Measurements from ENCODE around the gene EEF1AKMT4.
"Not testable (repeated sequence)": the region's sequence is repeated elsewhere in the genome, so short reads cannot be mapped to it uniquely, and the experiment has no call there.

EEF1AKMT4 gene

DNA sequence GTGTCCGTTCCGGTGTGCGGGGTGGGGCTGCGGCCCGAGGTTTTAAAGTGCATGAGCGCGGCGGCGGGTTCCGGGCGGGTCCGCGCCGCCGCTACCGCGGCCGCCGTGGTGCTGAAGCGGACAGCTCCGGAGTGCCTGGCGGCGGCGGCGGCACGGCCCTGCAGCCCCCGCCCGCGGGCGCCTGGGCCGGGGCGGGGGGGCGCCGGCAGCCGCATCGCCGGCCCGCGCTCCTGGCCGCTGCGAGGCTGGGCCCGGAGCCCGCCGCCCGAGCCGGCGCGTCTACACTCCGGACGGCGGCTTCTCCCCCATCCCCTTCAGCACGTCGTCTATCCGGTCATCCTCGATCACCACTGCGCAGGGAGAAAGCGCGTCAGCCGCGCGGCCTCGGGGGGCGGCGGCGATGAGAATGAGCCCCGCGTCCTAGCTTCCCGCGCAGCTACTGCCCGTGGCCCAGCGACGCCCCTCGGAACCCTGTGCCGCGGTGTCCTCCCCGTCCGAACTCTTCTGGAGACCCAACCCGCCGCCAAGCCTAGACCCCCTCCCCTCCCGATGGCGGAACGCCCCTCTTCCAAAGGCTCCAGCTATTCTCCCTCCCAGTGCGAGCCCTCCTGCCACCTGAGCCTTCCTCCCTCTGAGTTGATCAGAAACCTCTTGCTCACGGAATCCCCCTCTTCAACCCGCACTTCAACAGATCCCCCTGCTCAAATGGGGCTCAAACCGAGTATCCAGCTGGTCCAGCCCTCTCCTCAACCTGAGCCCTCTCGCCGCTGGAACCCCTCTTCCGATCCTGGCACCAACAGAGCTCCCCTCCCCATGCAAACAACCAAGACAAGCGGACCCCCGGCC lies 10.6 kb downstream of the EEF1AKMT4 start:
- in situ Hi-C loops (cut with MboI; ENCODE audit: low sequenced_read_pairs), result no loop called here

DNA sequence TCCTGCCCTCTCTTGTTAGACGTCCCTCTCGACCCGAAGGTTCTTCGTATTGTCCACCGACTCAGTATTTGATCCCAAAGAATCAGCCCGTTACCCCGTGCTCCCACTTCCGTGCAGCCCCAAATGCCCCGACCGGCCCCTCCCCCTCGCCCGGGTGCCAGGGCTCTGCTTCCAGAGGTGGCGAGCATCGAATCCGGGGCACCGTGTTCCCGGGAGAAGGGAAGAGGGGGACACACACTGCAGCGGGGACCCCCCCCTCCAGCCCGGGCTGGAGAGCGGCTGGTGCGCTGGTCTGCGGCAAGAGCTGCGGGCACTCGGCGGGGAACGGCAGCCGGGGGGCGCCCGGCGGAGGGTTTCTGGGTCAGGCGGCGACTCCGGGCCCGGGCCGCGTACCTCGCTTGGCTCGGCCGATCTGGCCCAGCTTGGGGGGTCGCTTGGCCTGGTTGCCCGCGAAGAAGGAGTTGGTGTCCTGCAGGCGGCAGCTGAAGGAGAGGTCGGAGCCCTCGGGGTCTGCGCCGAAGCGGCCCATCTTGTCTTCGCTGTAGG lies 11.3 kb downstream of the EEF1AKMT4 start:
- in situ Hi-C loops (cut with MboI; ENCODE audit: low sequenced_read_pairs), result no loop called here

DNA sequence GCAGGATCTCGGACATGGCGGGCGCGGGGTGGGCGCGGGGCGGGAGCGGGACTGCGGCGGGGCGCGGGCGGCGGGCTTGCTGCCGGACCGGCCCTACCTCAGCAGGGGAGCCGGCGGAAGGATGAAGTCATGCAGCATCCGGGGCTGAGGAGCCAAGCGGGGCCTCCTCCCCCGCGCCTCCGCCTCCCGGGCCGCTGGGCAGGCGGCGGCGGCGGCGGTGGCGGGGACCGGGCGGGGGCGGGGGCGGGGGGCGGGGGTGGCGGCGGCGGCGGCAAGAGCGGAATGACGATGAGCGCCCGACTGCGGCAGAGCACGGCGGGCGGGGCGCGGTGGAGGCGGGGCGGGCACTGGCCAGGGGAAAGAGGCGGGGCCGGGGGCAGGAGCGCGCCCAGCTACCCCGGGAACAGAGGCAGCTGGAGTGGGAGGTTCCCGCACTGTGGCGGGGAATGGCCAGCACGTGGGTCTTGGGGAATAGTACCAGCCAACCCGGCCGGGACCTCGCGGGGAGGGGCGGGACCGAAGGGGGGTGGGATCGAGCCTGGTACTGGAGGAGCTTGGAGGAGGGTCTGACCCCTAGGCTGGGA lies 11.9 kb downstream of the EEF1AKMT4 start, which contains the start of gene CAMK2N2:
TSS of gene CAMK2N2 (minus strand) at position 284 of the 584 bp plus-strand sequence. CDS start at position 16, 268 bp downstream.
- in situ Hi-C loops (cut with MboI; ENCODE audit: low sequenced_read_pairs), result no loop called here

DNA sequence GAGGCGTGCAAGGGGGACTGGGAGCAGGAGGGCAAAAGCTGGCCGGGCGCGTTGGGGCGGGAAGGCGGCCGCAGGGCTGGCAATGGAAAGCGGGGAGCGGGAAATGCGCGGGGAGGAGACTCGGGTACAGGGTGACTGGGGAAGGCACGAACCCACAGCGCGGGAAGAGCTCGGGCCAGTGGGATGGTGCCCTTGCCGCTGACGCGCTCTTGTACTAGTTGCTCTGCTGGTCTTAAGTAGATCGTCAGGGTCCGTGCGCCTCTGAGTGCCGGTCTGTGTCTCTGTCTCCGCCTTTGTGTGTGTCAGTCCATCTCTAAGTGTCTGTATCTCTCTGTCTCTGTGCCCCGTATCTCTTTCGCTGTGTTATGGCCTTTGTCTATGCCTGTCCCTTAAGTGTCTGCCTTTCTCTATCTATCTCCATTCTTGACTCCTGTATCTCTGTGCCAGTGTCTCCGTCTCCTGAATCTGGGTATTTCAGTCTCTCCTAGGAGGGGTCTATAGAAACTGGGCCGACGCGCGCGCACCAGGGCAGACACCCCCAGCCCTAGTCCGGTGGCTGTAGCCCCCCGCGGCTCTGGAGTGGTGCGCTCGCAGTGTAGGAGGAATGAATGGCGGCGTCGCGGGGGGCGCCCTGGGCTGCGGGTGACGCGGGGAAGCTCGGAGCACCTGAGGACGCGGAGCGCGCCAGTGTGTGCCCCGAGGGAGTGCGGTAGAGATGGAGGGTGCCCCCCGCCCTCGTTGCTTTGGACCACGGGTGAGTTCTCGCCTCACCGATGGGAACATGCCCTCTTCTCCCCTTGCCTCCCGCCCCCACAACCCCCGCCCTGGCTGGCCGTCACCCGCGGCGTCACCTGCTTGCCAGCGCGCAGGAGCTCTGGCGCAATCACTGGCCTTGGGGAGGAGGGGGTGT lies 12.6 kb downstream of the EEF1AKMT4 start:
- in situ Hi-C loops (cut with MboI; ENCODE audit: low sequenced_read_pairs), result no loop called here

DNA sequence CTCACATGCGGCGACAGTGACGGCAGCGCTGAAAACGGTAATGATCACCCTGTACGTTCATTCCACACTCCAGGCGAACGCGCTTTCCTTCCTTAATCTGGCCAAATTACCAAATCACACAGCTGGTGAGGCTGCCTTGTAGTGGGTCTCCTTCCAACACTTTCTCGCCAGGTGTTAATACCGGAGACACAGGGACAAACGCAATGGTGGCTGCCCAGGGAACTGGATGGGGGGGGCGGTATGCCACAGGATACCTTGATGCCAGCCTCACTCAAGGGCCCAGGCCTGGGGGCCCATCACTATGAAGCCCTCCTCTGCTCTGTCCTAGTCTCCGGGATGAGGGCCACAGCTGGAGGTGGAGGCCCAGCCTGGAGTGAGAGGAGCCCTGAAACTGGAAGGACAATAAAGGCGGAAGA lies 13.3 kb downstream of the EEF1AKMT4 start:
- in situ Hi-C loops (cut with MboI; ENCODE audit: low sequenced_read_pairs), result no loop called here

DNA sequence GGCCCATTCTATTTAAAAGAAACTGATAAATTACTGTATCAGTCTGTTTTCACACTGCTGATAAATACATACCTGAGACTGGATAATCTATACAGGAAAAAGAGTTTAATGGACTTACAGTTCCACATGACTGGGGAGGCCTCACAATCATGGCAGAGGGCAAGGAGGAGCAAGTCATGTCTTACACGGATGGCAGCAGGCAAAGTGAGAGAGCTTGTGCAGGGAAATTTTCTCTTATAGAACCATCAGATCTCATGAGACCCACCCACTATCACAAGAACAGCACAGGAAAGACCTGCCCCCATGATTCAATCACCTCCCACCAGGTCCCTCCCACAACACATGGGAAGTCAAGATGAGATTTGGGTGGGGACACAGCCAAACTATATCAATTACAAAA lies 17.8 kb downstream of the EEF1AKMT4 start:
- in situ Hi-C loops (cut with MboI; ENCODE audit: low sequenced_read_pairs), result not testable (repeated sequence)

DNA sequence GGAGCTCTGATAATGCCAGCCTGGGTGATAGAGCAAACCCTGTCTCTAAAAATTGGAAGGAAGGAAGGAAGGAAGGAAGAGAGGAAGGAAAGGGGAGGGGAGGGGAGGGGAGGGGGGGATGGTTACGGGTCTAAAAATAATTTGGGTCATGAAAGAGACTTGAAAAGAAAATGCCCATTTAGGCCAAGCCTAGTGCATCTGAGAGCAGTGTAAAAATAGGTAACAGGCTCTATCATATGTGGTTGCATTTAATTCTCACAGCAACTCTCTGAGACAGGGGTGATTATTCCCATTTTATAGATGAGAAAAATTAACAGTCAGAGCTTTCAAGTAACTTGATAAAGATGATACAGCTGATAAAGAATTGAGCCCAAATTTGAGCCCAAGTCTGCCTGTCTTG lies 22.8 kb downstream of the EEF1AKMT4 start:
- in situ Hi-C loops (cut with MboI; ENCODE audit: low sequenced_read_pairs), result no loop called here

DNA sequence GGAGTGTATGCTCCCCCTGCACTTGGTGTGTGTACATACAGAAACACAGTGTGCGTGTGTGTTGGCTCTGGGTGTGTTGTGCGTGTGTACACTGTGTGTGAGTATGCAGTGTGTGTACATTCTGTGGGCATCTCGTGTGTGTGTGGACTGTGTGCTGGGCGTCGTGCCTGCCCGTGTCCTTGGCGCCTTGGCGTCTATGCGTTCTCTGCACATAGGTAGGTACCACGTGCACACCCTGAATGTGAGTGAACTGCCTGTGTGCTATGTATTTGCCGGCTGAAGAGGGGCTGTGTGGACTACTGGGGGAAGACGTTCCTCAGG lies 25.9 kb downstream of the EEF1AKMT4 start:
- in situ Hi-C loops (cut with MboI; ENCODE audit: low sequenced_read_pairs), result loop anchor here (25.0 kb wide), 1 partner anchor 813 kb away; no protein-coding TSS in a partner anchor

DNA sequence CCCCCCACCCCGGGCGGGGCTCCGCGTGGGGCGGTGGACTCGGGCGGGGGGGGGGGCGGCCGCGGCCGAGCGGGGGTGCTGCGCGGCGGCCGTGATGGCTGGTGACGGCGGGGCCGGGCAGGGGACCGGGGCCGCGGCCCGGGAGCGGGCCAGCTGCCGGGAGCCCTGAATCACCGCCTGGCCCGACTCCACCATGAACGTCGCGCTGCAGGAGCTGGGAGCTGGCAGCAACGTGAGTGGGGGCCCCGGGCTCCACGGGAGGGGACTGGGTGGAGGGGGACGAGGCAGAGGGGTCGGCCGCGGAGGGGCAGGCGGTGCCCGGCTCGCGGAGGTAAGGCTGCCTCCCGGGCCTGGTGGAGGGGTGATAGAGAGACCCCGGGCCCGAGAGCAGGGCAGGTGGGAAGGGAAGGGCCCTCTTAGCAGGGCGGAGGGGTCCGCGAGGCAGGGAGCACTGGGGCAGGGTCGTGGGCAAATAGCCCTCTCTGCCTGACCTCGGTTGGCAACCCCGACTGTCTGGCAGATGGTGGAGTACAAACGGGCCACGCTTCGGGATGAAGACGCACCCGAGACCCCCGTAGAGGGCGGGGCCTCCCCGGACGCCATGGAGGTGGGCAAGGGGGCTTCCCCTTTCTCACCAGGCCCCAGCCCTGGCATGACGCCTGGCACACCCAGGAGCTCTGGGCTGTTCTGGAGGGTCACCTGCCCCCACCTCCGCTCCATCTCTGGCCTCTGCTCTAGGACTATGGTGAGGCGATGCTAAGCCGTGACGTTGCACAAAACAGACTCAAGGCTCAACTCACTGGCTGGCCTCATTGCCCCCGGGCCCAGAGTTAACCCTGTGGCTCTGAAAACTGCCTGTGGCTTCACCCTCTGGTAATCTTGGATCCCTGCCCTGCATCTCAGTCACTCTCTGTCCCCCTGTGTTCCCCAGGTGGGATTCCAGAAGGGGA lies 26.8 kb downstream of the EEF1AKMT4 start, which contains the start of gene ECE2:
TSS of gene ECE2 (plus strand) at position 62 of the 950 bp plus-strand sequence. CDS start at position 194, 132 bp downstream.
- in situ Hi-C loops (cut with MboI; ENCODE audit: low sequenced_read_pairs), result loop anchor here (25.0 kb wide), 1 partner anchor 814 kb away; no protein-coding TSS in a partner anchor

DNA sequence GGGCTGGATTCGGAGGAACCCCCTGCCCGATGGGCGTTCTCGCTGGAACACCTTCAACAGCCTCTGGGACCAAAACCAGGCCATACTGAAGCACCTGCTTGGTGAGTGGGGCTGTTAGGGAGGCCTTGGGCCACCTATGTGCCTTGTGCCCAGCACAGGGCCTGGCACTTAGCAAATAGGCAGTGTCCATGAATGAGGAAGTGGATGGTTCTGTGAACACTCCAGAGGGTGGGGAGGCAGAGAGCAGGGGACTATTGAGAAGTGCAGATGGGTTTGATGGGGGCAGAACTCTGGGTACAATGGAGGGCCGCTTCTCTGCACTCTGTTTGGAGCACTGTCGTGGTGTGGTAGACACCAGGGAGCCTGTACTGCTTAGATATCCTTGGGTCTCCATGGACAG lies 27.9 kb downstream of the EEF1AKMT4 start:
- in situ Hi-C loops (cut with MboI; ENCODE audit: low sequenced_read_pairs), result loop anchor here (25.0 kb wide), 1 partner anchor 815 kb away; no protein-coding TSS in a partner anchor

DNA sequence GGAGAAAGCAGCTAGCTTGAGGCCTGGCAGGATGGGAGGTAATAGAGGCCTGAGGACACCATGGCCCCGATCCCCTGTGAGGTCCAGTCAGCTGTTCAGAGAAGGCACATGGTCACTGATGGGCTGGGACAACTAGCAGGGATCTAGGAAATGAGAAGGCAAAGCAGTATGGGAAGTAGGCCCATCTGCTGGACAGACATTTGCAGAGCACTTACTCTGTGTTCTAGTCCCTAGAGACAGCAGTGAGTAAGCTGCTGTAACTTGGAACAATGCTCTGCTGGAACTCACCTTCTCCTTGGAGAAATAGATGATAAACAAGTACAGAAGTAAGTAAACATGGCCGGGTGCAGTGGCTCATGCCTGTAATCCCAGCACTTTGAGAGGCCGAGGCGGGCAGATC lies 33.5 kb downstream of the EEF1AKMT4 start:
- in situ Hi-C loops (cut with MboI; ENCODE audit: low sequenced_read_pairs), result loop anchor here (10.0 to 25.0 kb wide), 2 partner anchors 388 to 821 kb away; no protein-coding TSS in a partner anchor

DNA sequence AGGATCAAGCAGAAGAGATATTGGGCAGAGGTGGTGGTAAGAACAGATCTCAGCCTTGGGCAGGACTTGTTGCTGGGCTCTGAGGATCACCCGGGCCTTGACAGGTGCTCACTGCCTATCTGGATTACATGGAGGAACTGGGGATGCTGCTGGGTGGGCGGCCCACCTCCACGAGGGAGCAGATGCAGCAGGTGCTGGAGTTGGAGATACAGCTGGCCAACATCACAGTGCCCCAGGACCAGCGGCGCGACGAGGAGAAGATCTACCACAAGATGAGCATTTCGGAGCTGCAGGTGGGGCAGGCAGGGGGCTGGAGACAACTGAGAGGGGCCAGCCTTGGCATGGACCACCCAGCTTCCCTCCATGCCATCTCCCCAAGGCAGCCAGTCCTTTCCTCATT lies 34.2 kb downstream of the EEF1AKMT4 start:
- in situ Hi-C loops (cut with MboI; ENCODE audit: low sequenced_read_pairs), result loop anchor here (10.0 to 25.0 kb wide), 2 partner anchors 389 to 821 kb away; no protein-coding TSS in a partner anchor

DNA sequence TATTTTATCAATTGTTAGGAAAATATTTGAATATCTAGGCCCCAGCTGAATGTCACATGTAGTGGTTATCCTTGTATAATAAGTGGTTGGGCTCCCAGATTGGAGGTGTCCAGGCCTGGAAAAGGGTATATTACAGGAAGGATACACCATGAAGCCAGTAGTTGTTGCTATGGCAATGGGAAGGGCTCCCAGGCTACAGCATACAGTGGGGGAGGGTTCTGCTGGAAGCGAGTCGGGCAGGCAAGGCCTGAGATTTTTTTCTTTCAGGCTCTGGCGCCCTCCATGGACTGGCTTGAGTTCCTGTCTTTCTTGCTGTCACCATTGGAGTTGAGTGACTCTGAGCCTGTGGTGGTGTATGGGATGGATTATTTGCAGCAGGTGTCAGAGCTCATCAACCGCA lies 35.2 kb downstream of the EEF1AKMT4 start:
- in situ Hi-C loops (cut with MboI; ENCODE audit: low sequenced_read_pairs), result loop anchor here (10.0 to 25.0 kb wide), 2 partner anchors 390 to 822 kb away; no protein-coding TSS in a partner anchor

DNA sequence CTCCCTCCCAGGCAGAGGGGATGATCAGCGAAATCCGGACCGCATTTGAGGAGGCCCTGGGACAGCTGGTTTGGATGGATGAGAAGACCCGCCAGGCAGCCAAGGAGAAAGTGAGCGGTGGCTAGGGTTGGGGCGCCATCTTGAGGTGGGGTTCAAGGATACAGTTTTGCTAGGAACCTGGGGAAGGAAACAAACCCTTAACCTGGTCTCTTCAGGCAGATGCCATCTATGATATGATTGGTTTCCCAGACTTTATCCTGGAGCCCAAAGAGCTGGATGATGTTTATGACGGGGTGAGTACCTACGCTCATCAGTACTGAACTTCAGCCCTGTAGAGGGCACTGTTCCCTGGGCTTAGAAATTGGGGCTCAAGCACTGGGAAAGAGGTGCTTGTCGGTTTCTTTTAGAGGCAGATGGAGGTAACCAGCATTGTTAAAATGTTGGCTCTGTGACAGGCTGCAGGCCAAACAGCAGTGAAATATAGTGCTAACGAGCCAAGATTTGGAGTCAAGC lies 40.0 kb downstream of the EEF1AKMT4 start:
- in situ Hi-C loops (cut with MboI; ENCODE audit: low sequenced_read_pairs), result loop anchor here (10.0 to 25.0 kb wide), 2 partner anchors 395 to 827 kb away; no protein-coding TSS in a partner anchor

DNA sequence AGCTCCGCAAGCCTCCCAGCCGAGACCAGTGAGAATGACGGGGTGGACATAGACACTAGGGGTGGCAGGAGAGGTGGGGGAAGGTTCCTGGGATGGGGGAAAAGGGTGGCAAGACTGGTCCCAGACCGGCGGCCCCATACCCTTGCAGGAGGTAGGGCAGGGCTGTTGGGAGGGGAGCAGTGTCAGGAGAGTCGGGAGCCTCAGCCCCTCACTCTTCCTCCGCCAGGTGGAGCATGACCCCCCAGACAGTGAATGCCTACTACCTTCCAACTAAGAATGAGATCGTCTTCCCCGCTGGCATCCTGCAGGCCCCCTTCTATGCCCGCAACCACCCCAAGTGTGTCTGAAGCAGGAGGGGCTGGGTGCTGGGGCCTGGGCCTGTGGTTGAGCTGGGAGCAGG lies 40.9 kb downstream of the EEF1AKMT4 start:
- in situ Hi-C loops (cut with MboI; ENCODE audit: low sequenced_read_pairs), result loop anchor here (25.0 kb wide), 1 partner anchor 828 kb away; no protein-coding TSS in a partner anchor

DNA sequence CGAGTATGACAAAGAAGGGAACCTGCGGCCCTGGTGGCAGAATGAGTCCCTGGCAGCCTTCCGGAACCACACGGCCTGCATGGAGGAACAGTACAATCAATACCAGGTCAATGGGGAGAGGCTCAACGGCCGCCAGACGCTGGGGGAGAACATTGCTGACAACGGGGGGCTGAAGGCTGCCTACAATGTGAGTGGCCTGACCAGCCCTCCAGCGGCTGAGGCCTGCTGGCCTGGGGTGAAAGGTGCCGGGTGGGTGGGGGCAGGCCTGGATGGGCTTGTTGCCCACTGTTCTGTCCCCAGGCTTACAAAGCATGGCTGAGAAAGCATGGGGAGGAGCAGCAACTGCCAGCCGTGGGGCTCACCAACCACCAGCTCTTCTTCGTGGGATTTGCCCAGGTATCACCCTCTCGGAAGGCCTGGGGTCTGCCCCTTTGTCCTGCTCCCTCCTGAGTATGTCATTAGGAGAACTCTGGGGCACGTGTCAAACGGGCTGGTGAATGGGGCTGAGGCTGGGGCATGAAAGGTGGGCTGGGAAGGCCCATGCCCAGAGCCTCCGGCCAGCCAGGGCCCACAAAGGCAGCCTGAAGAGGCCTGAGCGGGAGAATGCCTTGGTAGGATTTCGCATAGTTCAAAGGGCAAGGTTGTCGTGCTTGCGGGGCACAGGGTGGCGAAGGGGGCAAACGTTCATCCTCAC lies 41.7 kb downstream of the EEF1AKMT4 start:
- in situ Hi-C loops (cut with MboI; ENCODE audit: low sequenced_read_pairs), result loop anchor here (25.0 kb wide), 1 partner anchor 829 kb away; no protein-coding TSS in a partner anchor

DNA sequence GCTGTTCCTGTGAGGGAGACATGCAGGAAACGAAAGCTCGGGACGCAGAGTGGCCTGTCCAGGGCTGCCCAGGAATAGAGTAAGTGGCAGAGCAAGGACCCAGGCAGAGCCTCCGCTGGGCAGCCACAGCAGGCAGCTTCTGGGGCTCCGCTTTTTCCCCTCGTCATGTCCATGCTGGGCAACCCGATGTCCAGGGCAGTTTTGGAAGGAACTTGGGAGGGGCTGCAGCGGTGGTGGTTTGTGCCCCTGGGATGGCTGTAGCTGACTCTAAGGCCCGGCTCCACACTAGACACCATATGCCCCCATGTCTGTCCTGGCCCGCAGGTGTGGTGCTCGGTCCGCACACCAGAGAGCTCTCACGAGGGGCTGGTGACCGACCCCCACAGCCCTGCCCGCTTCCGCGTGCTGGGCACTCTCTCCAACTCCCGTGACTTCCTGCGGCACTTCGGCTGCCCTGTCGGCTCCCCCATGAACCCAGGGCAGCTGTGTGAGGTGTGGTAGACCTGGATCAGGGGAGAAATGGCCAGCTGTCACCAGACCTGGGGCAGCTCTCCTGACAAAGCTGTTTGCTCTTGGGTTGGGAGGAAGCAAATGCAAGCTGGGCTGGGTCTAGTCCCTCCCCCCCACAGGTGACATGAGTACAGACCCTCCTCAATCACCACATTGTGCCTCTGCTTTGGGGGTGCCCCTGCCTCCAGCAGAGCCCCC lies 42.4 kb downstream of the EEF1AKMT4 start:
- in situ Hi-C loops (cut with MboI; ENCODE audit: low sequenced_read_pairs), result loop anchor here (25.0 kb wide), 1 partner anchor 830 kb away; no protein-coding TSS in a partner anchor

Measured in HL-60/S4 (cell line).